Ectodermal cell (in vitro differentiated cells): ENCODE measurements around the gene KCTD13.
"Not testable (repeated sequence)": the region's sequence is repeated elsewhere in the genome, so short reads cannot be mapped to it uniquely, and the experiment has no call there.

Experiments used
- H3K27ac ChIP-seq: 2 replicates; pipeline ENCODE4 v1.7.0; 2013; ENCODE audit warnings: mild to moderate bottlenecking, low read depth, low read length; ENCODE audit not compliant: insufficient read depth, poor library complexity, severe bottlenecking
- H3K27me3 ChIP-seq: 2 replicates; pipeline ENCODE4 v1.7.0; 2013; ENCODE audit warnings: mild to moderate bottlenecking, low read length; ENCODE audit not compliant: insufficient read depth, control insufficient read depth, poor library complexity, severe bottlenecking
- H3K36me3 ChIP-seq: one replicate; pipeline ENCODE4 v1.7.0; 2013; ENCODE audit warnings: low read length; ENCODE audit not compliant: control insufficient read depth, insufficient read depth
- H3K4me1 ChIP-seq: one replicate; pipeline ENCODE4 v1.7.0; 2013; ENCODE audit warnings: low read length; ENCODE audit not compliant: control insufficient read depth, insufficient read depth
- H3K4me3 ChIP-seq: 2 replicates; pipeline ENCODE4 v1.7.0; 2013; ENCODE audit warnings: low read depth, low read length, control low read depth; ENCODE audit not compliant: insufficient read depth
- H3K9me3 ChIP-seq: 2 replicates; pipeline ENCODE4 v1.7.0; 2013; ENCODE audit warnings: mild to moderate bottlenecking, low read length, moderate library complexity; ENCODE audit not compliant: control insufficient read depth
- WGBS, 2 experiments: methylation state at CpG; one replicate each; pipeline ENCODE4 v1.1.7; 2013; ENCODE audit warnings: missing lambda C conversion rate in 2 of 2; 5-methylcytosine and 5-hydroxymethylcytosine counted together

KCTD13 gene

DNA sequence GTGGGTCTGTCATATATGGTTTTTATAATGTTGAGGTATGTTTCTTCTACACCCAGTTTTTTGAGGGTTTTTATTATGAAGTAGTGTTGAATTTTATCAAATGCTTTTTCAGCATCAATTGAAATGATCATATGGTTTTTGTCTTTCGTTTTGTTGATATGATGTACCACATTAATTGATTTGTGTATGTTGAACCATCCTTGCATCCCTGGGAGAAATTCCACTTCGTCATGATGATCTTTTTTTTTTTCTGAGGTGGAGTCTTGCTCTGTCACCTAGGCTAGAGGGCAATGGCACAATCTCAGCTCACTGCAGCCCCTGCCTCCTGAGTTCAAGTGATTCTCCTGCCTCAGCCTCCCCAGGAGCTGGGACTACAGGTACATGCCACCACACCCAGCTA, 21.9 kb upstream of the KCTD13 start:
- H3K36me3 ChIP-seq: no peaks in the 10 kb centered on the region
- no peaks in the 10 kb centered on the region for H3K4me1 ChIP-seq
- H3K9me3 ChIP-seq: no peaks in the 10 kb centered on the region
- 85 to 87% methylated on average over 2 of the region's 2 CpGs for WGBS, 2 experiments
- H3K27me3 ChIP-seq: no peaks in the 10 kb centered on the region
- H3K4me3 ChIP-seq: no peak overlapping the region
- no peak overlapping the region for H3K27ac ChIP-seq

DNA sequence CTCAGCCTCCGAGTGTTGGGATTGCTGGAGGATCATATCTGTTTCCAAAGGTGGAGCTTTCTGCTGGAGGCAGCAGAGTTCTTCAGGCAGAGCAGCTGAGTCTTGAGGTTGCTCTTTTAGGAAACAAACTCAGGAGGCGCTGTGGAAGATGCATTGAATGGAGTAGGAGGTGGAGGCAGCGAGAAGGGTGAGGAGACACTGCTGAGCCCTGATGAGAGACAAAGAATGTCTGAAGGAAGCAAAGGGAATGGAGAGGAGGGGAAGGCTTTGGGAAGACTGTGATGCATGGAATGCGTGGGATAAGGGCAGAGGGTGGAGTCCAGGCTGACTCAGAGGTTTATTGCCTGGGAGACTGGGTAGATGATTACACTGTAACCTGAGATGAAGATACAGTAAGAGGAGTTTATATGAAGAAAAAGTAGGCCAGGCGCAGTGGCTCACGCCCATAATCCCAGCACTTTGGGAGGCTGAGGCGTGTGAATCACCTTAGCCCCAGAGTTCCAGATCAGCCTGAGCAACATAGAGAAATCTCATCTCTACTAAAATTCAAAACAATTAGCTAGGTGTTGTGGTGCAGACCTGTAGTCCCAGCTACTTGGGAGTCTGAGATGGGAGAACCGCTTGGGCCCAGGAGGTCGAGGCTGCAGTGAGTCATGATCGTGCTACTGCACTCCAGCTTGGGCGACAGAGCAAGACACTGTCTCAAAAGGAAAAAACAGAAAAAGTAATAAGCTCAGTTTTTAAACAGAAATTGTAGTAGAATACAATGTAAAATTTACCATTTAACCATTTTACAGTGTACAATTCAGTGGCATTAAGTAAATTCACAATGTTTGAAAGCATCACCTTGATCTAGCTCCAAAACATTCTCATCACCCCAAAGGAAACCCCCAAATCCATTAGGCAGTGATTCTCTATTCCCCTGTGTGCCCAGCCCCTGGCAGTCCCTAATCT, 18.1 kb upstream of the KCTD13 start:
- H3K4me1 ChIP-seq: no peaks in the 10 kb centered on the region
- no peak overlapping the region for H3K4me3 ChIP-seq
- WGBS, 2 experiments: 69 to 73% methylated on average over 11 of the region's 11 CpGs
- no peaks in the 10 kb centered on the region for H3K36me3 ChIP-seq
- no peak overlapping the region for H3K27ac ChIP-seq
- H3K9me3 ChIP-seq: no peaks in the 10 kb centered on the region
- H3K27me3 ChIP-seq: no peaks in the 10 kb centered on the region

DNA sequence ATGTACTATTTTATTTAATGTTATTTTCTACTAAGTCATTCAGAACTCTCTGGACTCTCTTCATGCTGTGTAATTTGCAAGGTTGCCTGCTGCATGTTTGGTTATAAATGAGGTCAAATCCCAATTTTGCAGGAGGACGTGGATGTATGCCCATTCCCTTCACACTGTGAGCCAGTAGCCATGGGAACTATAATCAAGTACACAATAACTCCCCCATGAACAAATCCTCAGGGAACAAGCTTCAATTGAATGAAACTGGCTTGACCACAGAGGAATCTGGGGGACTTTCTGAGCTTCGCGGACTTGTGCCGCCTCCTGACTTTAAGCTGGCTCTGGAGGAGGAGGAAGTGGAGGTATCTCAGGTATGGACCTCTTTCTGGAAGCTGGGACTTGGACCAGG, 14.6 kb upstream of the KCTD13 start:
- WGBS, 2 experiments: 86% methylated on average over 4 of the region's 4 CpGs
- H3K4me3 ChIP-seq: no peak overlapping the region

DNA sequence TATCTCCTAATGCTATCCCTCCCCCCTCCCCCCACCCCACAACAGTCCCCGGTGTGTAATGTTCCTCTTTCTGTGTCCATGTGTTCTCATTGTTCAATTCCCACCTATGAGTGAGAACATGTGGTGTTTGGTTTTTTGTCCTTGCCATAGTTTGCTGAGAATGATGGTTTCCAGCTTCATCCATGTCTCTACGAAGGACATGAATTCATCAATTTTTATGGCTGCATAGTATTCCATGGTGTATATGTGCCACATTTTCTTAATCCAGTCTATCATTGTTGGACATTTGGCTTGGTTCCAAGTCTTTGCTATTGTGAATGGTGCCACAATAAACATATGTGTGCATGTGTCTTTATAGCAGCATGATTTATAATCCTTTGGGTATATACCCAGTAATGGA, 5.7 kb upstream of the KCTD13 start:
- not testable (repeated sequence) for H3K36me3 ChIP-seq, H3K27ac ChIP-seq, H3K4me1 ChIP-seq, H3K9me3 ChIP-seq, H3K27me3 ChIP-seq, H3K4me3 ChIP-seq
- WGBS, 2 experiments: 83 to 86% methylated on average over 1 of the region's 2 CpGs

More for the DNA sequence above, 14.6 kb upstream of the KCTD13 start:
- Histone ChIP-seq H3K27me3 (no peaks in the 10 kb centered on the region), H3K9me3 (no peaks in the 10 kb centered on the region), H3K36me3 (no peaks in the 10 kb centered on the region), H3K27ac (no peak overlapping the region), H3K4me1 (no peaks in the 10 kb centered on the region)

DNA sequence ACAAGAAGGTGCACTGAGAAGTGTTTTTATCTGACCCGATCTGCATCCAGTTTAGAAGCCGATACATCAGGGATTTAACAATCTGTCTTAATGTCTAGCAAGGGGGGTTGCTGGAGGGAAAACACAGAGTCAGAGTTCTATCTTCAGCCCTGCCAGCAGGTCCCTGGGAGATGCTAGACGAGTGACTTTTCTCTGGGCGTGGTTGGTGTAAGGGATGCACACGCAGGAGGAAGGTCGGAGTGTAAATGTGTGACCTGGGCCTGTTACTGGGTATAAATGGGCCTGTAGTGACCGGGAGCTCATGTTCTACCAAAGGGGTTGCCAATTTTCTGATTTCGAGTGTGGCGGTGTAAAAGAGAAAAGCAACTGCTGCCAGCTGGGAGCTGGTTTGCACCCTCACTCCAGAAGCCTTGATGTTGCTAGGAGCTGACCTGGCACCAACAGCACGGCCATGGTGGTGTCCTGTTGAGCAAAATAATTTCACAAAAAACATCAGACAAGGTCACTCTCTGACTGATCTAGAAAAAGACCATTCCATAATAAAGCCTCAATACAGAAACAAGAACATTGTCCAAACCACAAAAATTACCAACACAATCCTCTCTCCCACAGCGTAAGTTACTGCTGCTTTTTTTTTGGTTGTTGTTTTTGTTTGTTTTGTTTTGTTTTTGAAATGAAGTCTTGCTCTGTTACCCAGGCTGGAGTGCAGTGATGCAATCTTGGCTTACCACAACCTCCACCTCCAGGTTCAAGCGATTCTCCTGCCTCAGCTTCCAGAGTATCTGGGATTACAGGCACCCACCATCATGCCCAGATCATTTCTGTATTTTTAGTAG, 1.3 kb upstream of the KCTD13 start:
- Histone ChIP-seq H3K27me3 (no peaks in the 10 kb centered on the region), H3K27ac (no peak overlapping the region), H3K9me3 (no peaks in the 10 kb centered on the region), H3K4me1 (no peaks in the 10 kb centered on the region), H3K36me3 (no peaks in the 10 kb centered on the region), H3K4me3 (peak overlapping the region; percentile 81)
- WGBS, 2 experiments: 85 to 87% methylated on average over 11 to 12 of the region's 12 CpGs

DNA sequence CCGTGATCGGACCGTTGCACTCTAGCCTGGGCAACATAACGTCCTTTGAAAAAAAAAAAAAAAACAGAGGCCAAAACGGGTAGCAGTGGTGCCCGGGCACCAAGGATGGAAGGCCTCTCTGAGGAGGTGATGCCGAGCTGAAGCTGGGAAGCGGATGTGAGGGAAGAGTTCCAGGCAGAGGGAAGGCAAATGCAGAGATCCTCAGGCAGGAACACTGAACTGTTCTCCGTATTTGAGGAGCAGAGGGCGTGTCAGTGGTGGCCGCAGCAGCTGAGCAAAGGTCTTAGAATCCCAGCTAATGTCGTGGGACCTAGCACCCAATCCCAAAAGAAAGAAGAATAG, 656 bp upstream of the KCTD13 start:
- no peaks in the 10 kb centered on the region for H3K4me1 ChIP-seq
- H3K27ac ChIP-seq: peak overlapping the region; percentile 80
- H3K4me3 ChIP-seq: peak overlapping the region; percentile 81
- H3K9me3 ChIP-seq: no peaks in the 10 kb centered on the region
- no peaks in the 10 kb centered on the region for H3K27me3 ChIP-seq
- WGBS, 2 experiments: 15 to 19% methylated on average over 12 of the region's 12 CpGs
- no peaks in the 10 kb centered on the region for H3K36me3 ChIP-seq

DNA sequence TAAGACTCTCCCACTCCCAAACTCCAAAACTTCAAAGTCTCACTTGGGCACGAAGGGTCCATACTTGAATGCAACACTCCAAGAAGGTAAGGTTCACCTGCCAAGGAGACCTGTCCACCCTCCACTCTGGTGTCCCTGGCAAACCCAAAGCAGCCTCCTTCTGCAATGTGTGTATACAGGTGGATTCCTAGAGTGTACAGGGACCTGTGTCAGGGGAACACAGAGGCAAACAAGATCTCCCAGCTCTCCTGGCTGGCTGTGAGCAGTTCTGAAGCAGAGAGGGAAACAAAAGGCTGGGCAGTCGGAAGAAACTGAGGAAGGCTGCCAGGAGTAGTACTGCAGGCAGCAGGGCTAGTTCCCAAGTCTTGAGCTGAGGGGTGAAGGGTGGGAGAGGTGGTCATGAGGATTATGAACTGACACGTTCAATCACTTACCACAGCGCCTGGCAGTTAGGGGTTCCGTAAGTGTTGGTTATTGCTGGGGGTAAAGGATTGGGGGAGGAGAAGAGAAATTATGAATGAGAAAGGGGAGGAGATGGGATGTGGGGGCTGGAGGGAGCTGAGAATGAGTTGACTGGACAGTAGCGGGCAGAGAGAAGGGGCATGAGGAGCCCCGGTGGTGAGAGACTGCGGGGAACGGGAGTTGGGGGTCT, 795 bp downstream of the KCTD13 start:
- H3K36me3 ChIP-seq: no peaks in the 10 kb centered on the region
- H3K9me3 ChIP-seq: no peaks in the 10 kb centered on the region
- H3K27ac ChIP-seq: no peak overlapping the region
- H3K4me1 ChIP-seq: no peaks in the 10 kb centered on the region
- 10 to 12% methylated on average over 9 of the region's 9 CpGs for WGBS, 2 experiments
- no peaks in the 10 kb centered on the region for H3K27me3 ChIP-seq
- peak overlapping the region; percentile 81 for H3K4me3 ChIP-seq

DNA sequence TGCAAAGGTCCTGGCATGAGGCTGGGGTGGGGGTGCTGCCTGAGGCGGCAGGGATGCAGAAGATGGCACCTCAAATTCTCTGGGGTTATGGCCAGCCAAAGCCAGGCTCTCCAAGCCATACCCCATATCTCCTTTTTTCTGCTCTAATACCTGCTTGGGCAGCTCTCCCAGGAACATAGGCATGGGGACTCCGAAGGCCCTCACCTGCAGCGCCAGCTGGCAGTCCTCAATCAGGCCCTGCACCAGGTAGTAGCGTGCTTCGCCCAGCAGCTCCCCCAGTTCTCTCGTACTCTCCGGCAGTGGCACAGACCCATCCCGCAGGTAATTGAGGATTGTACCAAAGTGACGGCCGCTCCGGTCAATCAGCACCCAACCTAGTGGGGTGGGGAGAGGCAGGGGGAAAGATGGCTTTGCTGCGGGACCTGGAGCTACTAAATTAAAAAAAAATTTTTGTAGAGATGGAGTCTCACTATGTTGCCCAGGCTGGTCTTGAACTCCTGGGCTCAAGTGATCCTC, 3.0 kb downstream of the KCTD13 start:
- 96% methylated on average over 12 of the region's 12 CpGs for WGBS, 2 experiments
- H3K9me3 ChIP-seq: no peaks in the 10 kb centered on the region
- H3K36me3 ChIP-seq: peaks cover 8% of the 10 kb centered on the region
- H3K27ac ChIP-seq: no peak overlapping the region
- no peaks in the 10 kb centered on the region for H3K4me1 ChIP-seq
- no peaks in the 10 kb centered on the region for H3K27me3 ChIP-seq
- H3K4me3 ChIP-seq: no peak overlapping the region

DNA sequence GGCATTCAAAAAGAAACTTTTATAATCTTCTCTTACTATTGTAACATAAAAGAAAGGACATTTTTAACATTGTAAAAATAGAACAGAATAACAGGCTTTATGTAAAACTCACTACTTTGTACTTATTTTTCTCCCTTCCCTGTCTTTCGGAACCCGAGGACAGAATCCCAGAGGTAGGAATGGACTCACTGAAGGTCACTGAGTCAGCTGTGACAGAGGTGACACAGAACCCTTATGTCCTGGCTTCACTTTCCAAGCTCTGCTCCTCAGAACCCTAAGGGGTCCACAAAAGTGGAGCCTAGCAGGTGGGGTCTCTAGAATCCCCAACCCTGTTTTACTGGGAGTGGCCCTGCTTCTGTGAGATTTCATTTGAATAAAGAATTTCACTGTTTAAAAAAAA, 3.7 kb downstream of the KCTD13 start:
- H3K36me3 ChIP-seq: peaks cover 8% of the 10 kb centered on the region
- no peak overlapping the region for H3K4me3 ChIP-seq
- H3K27ac ChIP-seq: no peak overlapping the region
- no peaks in the 10 kb centered on the region for H3K27me3 ChIP-seq
- no peaks in the 10 kb centered on the region for H3K4me1 ChIP-seq
- H3K9me3 ChIP-seq: no peaks in the 10 kb centered on the region
- WGBS, 2 experiments: 92 to 98% methylated on average over 2 of the region's 2 CpGs

DNA sequence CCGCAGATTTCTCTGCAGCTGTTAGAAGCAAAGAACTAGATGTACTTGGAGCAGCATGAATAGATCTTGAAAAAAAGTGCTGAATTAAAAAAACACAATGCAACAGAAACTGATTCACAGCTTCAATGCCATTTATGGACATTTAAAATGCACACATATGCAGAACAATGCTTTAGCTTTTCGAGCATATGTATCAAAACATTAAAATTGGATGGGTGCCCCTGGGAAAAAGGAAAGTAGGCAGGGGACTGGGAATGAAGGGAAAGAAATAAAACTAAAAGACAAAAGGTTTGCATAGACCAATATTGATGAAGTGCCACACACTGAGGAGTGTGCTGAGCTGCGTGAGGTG, 5.0 kb downstream of the KCTD13 start:
- H3K27me3 ChIP-seq: no peaks in the 10 kb centered on the region
- no peak overlapping the region for H3K27ac ChIP-seq
- 93 to 98% methylated on average over 3 of the region's 3 CpGs for WGBS, 2 experiments
- H3K9me3 ChIP-seq: no peaks in the 10 kb centered on the region
- H3K36me3 ChIP-seq: peaks cover 8% of the 10 kb centered on the region
- no peak overlapping the region for H3K4me3 ChIP-seq
- no peaks in the 10 kb centered on the region for H3K4me1 ChIP-seq
